HEK293 (cell line): ENCODE measurements around the gene OR52K2.

Experiments used
- CTCF ChIA-PET: fragments of 350-600 bp; formaldehyde crosslinking; extraction: SDS; loops from one replicate; lab custom pipeline; 2021; ENCODE audit warnings: antibody characterized with exemption; lab: Yijun Ruan, JAX
- POLR2A ChIA-PET: fragments of 300-600 bp; formaldehyde crosslinking; extraction: SDS; loops from one replicate; lab custom pipeline; 2020; ENCODE audit warnings: antibody characterized with exemption, inconsistent platforms; lab: Yijun Ruan, JAX
- H3K27ac ChIP-seq: fragments of 200-500 bp; sonication (Bioruptor generic); 2 replicates; pipeline ENCODE4 v1.5.1; 2014; ENCODE audit warnings: low read depth, low read length, control low read depth, inconsistent platforms; ENCODE audit errors: extremely low read depth
- H3K36me3 ChIP-seq, 2 experiments: fragments of 200-500 bp in 1 of 2; sonication (Bioruptor generic) in 1 of 2; 1 replicate in 1 of 2; 2 replicates in 1 of 2; pipeline ENCODE4 v1.5.1; 2014 to 2017; ENCODE audit warnings: inconsistent platforms in 2 of 2, low read length in 2 of 2; ENCODE audit not compliant: control insufficient read depth in 2 of 2, insufficient read depth in 1 of 2
- H3K4me1 ChIP-seq: fragments of 200-500 bp; sonication (Bioruptor generic); 2 replicates; pipeline ENCODE4 v1.5.1; 2014; ENCODE audit warnings: mild to moderate bottlenecking, low read length, inconsistent platforms; ENCODE audit not compliant: control insufficient read depth, insufficient read depth
- H3K4me3 ChIP-seq: 2 replicates; pipeline ENCODE4 v1.5.1; 2011; ENCODE audit warnings: low read depth, mild to moderate bottlenecking, control low read depth, low read length, moderate library complexity
- H3K9me3 ChIP-seq: fragments of 200-500 bp; sonication (Bioruptor generic); 2 replicates; pipeline ENCODE4 v1.5.1; 2014; ENCODE audit warnings: low read depth, low read length, inconsistent platforms; ENCODE audit not compliant: control insufficient read depth, insufficient read depth
- GFI1B ChIP-seq: fragments of 450-650 bp; formaldehyde crosslinking; IDR thresholded peaks from 2 replicates; pipeline ENCODE4 v1.5.1; 2016; ENCODE audit warnings: missing biosample characterization, missing genetic modification characterization
- ZBTB1 ChIP-seq: fragments of 450-650 bp; formaldehyde crosslinking; IDR thresholded peaks from 2 replicates; pipeline ENCODE4 v1.5.1; 2016; ENCODE audit warnings: missing biosample characterization, missing genetic modification characterization
- ZNF146 ChIP-seq: fragments of 450-650 bp; formaldehyde crosslinking; IDR thresholded peaks from 2 replicates; pipeline ENCODE4 v1.5.1; 2016; ENCODE audit warnings: missing biosample characterization, missing genetic modification characterization
- ZNF155 ChIP-seq: fragments of 450-650 bp; formaldehyde crosslinking; IDR thresholded peaks from 2 replicates; pipeline ENCODE4 v1.5.1; 2016; ENCODE audit warnings: missing biosample characterization, missing genetic modification characterization
- ZNF184 ChIP-seq: fragments of 450-650 bp; IDR thresholded peaks from 2 replicates; pipeline ENCODE4 v1.5.1; 2018; ENCODE audit warnings: missing biosample characterization, mild to moderate bottlenecking, missing genetic modification characterization
- ZNF354C ChIP-seq: fragments of 450-650 bp; formaldehyde crosslinking; IDR thresholded peaks from 2 replicates; pipeline ENCODE4 v1.5.1; 2016; ENCODE audit warnings: missing biosample characterization, missing genetic modification characterization, low read depth, borderline replicate concordance
- ZNF518A ChIP-seq: fragments of 450-650 bp; formaldehyde crosslinking; conservative IDR thresholded peaks from 2 replicates; pipeline ENCODE4 v1.5.1; 2016; ENCODE audit warnings: low read depth, missing biosample characterization, missing genetic modification characterization
- ZNF521 ChIP-seq: fragments of 450-650 bp; formaldehyde crosslinking; IDR thresholded peaks from 2 replicates; pipeline ENCODE4 v1.5.1; 2017; ENCODE audit warnings: missing biosample characterization, mild to moderate bottlenecking, missing genetic modification characterization
- ZNF623 ChIP-seq: fragments of 450-650 bp; formaldehyde crosslinking; IDR thresholded peaks from 2 replicates; pipeline ENCODE4 v1.5.1; 2016; ENCODE audit warnings: missing biosample characterization, missing genetic modification characterization
- ZNF629 ChIP-seq: fragments of 450-650 bp; formaldehyde crosslinking; IDR thresholded peaks from 2 replicates; pipeline ENCODE4 v1.5.1; 2017; ENCODE audit warnings: missing biosample characterization, missing genetic modification characterization
- ZNF701 ChIP-seq: fragments of 450-650 bp; formaldehyde crosslinking; IDR thresholded peaks from 2 replicates; pipeline ENCODE4 v1.5.1; 2016; ENCODE audit warnings: missing biosample characterization, missing genetic modification characterization
- TF ChIP-seq, protein P1 (sequence below): fragments of 450-650 bp; formaldehyde crosslinking; IDR thresholded peaks from 2 replicates; pipeline ENCODE4 v1.5.1; 2016; ENCODE audit warnings: missing biosample characterization, missing genetic modification characterization
- TF ChIP-seq, protein P2 (sequence below): fragments of 450-650 bp; formaldehyde crosslinking; IDR thresholded peaks from 2 replicates; pipeline ENCODE4 v1.5.1; 2016; ENCODE audit warnings: missing biosample characterization, missing genetic modification characterization
- TF ChIP-seq, protein P3 (sequence below): sonication (generic); formaldehyde crosslinking; IDR thresholded peaks from 2 replicates; pipeline ENCODE4 v1.8.1; 2022; ENCODE audit warnings: mild to moderate bottlenecking, moderate library complexity, missing genetic modification reagents
- TF ChIP-seq, protein P4 (sequence below): fragments of 450-650 bp; formaldehyde crosslinking; conservative IDR thresholded peaks from 2 replicates; pipeline ENCODE4 v1.5.1; 2016; ENCODE audit warnings: low read depth, missing biosample characterization, missing genetic modification characterization

OR52K2 gene

DNA sequence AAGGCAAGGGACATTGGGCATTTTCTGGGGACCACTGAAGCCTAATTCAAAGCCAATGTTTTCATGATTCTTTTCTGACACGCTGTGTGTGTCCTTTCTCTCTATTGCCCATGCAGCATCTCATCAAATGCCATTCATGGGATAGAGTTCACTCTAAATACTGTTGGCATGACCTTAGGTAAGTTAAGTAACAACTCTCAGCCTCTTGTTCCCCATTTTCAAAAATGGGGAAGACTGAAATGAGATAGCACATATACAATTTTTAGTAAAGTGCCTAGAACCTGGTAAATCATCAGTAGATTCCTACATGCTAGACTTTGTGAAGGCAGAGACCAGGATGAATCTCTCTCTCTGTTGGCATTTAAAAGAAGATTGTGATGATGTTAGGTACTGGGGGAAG, 12.7 kb upstream of the OR52K2 start:
- TF ChIP-seq ZNF155 (tag by site-specific recombination) (no peak), ZBTB1 (no peak), ZNF521 (tag by site-specific recombination) (no peak), ZNF184 (no peak), ZNF518A (no peak), ZNF623 (no peak), ZNF354C (tag by site-specific recombination) (no peak), ZNF701 (tag by site-specific recombination) (no peak), ZNF146 (tag by site-specific recombination) (no peak), GFI1B (no peak), ZNF629 (tag by site-specific recombination) (no peak)
- TF ChIP-seq, protein P1, sequence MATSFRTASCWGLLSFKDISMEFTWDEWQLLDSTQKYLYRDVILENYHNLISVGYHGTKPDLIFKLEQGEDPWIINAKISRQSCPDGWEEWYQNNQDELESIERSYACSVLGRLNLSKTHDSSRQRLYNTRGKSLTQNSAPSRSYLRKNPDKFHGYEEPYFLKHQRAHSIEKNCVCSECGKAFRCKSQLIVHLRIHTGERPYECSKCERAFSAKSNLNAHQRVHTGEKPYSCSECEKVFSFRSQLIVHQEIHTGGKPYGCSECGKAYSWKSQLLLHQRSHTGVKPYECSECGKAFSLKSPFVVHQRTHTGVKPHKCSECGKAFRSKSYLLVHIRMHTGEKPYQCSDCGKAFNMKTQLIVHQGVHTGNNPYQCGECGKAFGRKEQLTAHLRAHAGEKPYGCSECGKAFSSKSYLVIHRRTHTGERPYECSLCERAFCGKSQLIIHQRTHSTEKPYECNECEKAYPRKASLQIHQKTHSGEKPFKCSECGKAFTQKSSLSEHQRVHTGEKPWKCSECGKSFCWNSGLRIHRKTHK = no peak
- TF ChIP-seq, protein P2, sequence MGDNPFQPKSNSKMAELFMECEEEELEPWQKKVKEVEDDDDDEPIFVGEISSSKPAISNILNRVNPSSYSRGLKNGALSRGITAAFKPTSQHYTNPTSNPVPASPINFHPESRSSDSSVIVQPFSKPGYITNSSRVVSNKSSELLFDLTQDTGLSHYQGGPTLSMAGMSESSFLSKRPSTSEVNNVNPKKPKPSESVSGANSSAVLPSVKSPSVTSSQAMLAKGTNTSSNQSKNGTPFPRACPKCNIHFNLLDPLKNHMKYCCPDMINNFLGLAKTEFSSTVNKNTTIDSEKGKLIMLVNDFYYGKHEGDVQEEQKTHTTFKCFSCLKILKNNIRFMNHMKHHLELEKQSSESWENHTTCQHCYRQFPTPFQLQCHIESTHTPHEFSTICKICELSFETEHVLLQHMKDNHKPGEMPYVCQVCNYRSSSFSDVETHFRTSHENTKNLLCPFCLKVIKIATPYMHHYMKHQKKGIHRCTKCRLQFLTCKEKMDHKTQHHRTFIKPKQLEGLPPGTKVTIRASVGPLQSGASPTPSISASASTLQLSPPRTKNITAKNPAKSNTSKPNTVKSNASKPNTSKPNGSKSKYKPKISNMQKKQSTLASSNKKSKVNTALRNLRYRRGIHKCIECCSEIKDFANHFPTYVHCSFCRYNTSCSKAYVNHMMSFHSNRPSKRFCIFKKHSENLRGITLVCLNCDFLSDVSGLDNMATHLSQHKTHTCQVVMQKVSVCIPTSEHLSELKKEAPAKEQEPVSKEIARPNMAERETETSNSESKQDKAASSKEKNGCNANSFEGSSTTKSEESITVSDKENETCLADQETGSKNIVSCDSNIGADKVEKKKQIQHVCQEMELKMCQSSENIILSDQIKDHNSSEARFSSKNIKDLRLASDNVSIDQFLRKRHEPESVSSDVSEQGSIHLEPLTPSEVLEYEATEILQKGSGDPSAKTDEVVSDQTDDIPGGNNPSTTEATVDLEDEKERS = no peak
- TF ChIP-seq, protein P3, sequence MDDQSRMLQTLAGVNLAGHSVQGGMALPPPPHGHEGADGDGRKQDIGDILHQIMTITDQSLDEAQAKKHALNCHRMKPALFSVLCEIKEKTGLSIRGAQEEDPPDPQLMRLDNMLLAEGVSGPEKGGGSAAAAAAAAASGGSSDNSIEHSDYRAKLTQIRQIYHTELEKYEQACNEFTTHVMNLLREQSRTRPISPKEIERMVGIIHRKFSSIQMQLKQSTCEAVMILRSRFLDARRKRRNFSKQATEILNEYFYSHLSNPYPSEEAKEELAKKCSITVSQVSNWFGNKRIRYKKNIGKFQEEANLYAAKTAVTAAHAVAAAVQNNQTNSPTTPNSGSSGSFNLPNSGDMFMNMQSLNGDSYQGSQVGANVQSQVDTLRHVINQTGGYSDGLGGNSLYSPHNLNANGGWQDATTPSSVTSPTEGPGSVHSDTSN (CRISPR knock-in tag) = no peak
- TF ChIP-seq, protein P4, sequence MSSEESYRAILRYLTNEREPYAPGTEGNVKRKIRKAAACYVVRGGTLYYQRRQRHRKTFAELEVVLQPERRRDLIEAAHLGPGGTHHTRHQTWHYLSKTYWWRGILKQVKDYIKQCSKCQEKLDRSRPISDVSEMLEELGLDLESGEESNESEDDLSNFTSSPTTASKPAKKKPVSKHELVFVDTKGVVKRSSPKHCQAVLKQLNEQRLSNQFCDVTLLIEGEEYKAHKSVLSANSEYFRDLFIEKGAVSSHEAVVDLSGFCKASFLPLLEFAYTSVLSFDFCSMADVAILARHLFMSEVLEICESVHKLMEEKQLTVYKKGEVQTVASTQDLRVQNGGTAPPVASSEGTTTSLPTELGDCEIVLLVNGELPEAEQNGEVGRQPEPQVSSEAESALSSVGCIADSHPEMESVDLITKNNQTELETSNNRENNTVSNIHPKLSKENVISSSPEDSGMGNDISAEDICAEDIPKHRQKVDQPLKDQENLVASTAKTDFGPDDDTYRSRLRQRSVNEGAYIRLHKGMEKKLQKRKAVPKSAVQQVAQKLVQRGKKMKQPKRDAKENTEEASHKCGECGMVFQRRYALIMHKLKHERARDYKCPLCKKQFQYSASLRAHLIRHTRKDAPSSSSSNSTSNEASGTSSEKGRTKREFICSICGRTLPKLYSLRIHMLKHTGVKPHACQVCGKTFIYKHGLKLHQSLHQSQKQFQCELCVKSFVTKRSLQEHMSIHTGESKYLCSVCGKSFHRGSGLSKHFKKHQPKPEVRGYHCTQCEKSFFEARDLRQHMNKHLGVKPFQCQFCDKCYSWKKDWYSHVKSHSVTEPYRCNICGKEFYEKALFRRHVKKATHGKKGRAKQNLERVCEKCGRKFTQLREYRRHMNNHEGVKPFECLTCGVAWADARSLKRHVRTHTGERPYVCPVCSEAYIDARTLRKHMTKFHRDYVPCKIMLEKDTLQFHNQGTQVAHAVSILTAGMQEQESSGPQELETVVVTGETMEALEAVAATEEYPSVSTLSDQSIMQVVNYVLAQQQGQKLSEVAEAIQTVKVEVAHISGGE (tag by site-specific recombination) = no peak
- Histone ChIP-seq H3K4me3 (no peak overlapping the region), H3K36me3 (no peaks in the 10 kb centered on the region), H3K9me3 (no peaks in the 10 kb centered on the region), H3K27ac (no peak overlapping the region), H3K4me1 (no peaks in the 10 kb centered on the region)
- POLR2A ChIA-PET = no interaction called here
- CTCF ChIA-PET = no interaction called here
